ENCODE data around the gene PODXL.

Gene PODXL

DNA sequence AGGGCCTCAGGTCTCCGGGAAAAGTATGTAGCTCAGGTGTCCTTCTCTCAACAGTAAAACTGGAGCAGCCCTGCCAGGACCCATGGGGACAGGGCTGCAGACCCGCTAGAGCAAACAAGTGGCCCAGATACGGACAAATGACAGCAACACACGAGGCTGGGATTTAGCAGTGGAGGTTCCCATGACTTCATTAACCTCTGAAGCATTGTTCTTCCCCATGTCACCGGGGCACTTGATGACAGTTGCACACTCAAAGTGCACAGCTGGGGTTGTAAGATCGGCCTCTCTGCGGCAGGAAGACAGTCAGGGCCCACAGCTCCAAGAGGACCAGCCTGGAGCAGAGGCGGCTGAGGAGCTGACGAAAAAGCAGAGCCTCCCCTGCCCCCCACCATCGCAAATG lies 12.5 kb upstream of the PODXL start:
- DNase-seq (ENCODE audit: low read depth) = no peak
- no peak overlapping the region for H3K4me3 ChIP-seq (ENCODE audit: low read depth, low read length)

DNA sequence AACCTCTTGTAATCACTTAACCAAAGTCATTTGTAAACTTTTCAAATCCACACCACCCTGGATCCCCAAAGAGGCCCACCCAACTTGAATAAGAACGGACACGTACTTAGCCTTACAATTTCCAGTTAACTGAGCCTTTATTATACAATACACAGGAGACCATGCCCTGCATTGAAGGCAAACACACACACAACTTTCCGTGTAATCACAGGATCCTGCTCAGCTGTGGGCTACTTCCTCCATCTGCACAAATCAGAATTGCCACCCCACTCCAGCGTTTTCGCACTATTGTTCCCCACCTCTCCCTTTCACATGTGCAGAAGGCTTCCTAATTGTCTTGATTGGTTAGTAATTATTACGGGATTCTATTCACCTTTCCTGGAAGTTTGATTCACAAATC lies 12.1 kb upstream of the PODXL start:
- H3K4me3 ChIP-seq (ENCODE audit: low read depth, low read length) = no peak overlapping the region
- DNase-seq (ENCODE audit: low read depth) = no peak

DNA sequence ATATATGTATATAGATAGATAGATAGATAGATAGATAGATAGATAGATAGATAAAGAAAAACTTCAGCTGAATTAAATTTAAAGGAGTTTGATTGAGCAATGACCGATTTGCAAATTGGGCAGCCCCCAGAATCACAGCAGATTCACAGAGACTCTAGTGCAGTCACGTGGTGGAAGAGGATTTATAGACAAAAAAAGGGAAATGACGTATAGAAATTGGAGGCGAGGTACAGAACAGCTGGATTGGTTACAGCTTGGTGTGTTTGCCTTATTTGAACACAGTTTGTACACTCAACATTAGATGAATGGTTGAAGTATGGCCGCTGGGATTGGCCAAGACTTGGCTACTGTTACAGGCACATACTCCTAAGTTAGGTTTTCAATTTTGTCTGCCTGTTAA lies 8.2 kb upstream of the PODXL start:
- H3K4me3 ChIP-seq (ENCODE audit: low read depth, low read length) = no peak overlapping the region
- DNase-seq (ENCODE audit: low read depth) = no peak

DNA sequence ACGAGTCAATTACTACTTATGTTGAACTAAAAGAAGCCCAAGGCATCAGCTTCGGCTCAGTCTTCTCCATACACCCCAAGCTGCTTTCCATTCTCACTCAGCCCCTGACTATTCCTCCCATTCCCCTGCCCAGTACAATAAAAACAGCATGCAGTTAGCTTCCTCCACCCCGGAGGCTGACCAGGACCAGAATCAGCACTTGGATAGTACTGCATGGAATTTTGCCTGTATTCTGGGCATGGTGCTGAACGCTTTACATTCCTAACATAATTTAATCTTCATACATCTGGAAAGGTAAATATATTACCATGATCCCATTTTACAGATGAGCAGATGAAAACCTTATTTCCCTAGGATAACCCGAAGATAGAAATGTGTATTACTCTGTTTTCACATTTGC lies 7.5 kb upstream of the PODXL start:
- DNase-seq (ENCODE audit: low read depth) = no peak
- no peak overlapping the region for H3K4me3 ChIP-seq (ENCODE audit: low read depth, low read length)

DNA sequence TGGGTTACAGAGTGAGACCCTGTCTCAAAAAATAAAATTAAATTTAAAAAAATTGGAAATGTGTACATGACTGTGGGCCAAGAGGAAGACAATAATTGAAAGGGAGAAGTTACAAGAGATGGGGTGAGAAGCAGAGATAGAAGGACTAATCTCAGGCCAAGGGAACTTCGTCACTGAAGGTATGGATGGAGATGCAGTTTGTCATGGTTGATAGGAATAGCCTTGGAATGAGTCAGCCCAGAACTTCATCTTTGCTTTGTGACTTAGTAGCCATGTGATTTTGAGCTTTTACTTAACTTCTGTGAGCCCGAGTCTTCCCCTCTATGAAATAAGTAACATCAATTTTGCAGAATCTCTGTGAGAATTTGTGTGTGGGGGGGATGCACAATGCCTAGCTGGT lies 6.5 kb upstream of the PODXL start:
- no peak for DNase-seq (ENCODE audit: low read depth)

DNA sequence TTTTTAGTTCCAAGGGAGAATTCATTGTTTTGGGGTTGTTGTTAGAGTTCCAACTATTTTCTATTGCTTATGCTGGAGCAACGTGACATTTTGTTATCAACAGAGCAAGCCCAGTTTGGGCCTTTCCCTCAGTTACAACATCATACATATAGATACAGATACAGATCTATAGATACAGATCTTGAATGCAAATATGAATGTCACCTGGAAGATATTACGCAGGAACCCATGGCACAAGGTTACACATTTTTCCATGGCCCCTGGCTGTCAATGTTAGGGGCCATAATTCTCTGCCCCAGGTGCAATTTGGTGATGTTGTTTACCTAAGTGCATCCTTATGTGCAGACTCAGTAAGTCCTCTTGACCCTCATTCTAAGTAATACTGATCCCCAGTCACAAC lies 3.6 kb upstream of the PODXL start:
- H3K4me3 ChIP-seq (ENCODE audit: low read depth, low read length) = no peak overlapping the region
- DNase-seq (ENCODE audit: low read depth) = no peak

More for the DNA sequence above, 6.5 kb upstream of the PODXL start:
- no peak overlapping the region for H3K4me3 ChIP-seq (ENCODE audit: low read depth, low read length)

DNA sequence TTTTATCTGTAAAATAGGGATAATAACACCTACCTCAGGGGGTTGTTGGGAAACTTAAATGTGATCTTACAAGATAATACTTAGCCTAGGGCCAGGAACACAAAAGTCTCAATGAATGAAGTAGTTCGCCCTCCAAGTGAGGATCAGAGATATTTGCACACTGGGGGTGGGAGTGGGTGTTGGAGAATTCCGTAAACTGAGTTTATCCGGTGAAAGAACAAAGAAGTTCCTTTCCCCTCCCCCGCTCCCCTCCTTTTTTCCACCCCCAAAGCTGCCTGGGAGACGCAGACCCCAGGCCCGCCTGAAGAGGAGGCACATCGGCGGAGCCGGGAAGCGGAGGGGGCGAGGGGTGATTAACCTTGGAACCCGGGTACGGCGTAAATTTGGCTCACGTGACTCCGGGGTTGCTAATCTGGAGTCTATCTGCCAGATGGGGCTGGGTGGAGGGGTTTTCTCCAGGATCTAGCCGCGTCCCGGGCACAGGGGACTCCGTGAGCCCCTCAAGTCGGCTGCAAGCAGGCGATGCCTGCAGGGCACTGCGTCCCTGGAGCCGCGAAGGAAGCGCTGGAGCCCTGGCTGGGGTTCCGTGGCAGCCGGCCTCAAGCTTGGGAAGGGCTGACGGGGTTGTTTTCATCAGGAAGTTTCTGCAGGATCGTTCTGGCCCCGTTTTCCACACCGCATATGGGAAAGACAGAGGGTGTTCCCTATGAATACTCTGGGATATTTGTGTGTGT lies 1.4 kb upstream of the PODXL start:
- DNase-seq (ENCODE audit: low read depth) = no peak
- H3K4me3 ChIP-seq (ENCODE audit: low read depth, low read length) = peak overlapping the region; percentile 42

DNA sequence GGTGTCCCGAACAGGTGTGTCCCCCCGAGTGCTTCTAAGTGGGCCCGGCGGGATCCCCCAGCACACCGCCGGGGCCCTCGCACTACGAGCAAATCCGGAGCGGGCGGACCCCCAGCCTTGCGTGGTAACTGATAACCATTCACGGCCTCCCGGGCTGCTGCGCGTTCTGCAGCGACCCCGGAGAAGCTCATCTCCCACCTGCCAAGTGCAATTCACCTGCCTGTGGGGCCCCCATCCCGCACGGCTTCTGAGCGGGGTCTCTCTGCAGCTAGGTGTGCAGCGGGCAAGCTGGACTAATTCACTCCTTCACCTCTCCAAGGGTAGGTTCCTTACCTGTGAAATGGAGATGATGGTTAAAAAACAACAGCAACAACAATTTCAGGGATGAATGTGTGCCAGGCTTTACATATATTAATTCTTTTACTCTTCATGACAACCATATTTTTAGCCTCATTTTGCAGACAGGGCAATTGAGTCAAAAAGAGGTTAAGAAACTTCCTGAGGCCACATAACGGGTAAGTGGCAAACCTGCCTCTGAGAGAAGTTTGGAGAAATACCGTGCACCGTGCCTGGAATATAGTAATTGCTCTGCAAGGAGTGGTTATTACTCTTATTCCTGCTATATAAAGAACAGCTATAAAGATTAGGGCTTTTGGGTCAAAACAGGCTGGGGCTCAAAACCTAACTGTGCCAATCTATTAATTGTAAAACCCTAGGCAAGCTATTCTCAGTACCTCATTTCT lies 652 bp upstream of the PODXL start:
- H3K4me3 ChIP-seq (ENCODE audit: low read depth, low read length) = peak overlapping the region; percentile 54

DNA sequence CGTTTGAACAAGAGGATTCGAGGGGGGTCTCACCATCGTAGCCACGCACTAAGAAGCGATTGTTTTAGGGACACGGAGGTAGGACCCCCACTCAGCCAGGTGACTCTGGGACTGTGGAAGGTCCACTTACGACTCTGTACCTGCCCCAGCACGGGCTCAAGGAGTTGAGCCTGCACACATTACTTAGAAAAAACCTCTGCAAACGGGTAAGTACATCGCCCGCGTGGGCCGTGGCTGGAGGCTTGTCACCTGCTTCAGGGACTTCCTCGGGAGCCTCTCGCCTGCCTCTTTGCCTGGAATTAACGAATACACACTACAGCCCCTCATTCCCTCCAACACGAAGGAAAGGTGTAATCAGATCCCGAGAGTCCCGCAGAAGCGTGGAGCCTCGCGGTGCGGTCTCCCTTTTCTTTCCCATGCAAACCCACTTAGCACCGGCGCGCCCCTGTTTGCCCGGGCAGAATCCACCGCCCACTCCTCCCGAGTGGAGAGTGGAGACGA lies 826 bp downstream of the PODXL start:
- H3K4me3 ChIP-seq (ENCODE audit: low read depth, low read length) = peak overlapping the region; percentile 52

More for the DNA sequence above, 652 bp upstream of the PODXL start:
- no peak for DNase-seq (ENCODE audit: low read depth)

DNA sequence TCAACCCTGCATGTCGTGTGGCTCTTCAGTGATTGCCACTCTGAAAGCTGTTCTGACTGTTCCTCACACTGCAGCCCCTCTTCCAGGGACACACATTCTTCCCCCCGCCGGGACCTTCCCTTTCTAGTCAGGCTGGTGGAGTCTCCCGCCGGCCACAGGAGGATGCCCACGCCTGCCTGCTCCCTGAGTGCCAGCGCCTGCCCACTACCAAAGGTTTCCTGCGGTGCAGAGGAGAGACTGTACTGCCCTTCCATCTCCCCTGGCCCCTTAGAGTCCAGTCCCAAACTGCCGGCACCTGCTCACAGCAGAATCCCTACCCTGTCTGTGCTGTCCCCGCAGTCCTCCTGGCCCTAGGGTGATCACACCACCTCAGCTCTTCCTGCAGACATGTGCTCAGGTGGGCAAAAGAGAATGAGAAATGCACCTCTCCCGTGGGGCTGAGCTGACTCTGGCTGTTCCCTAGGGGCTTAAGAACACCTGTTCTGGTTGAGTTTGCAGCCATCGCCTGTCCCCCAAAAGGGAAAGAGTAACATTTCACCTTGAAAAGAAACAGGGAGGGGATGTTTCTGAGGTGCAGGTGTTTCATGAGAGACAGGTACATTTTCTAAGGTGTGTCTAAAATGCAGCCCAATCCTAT lies 1.4 kb downstream of the PODXL start:
- H3K4me3 ChIP-seq (ENCODE audit: low read depth, low read length) = no peak overlapping the region
- no peak for DNase-seq (ENCODE audit: low read depth)

More for the DNA sequence above, 826 bp downstream of the PODXL start:
- no peak for DNase-seq (ENCODE audit: low read depth)

DNA sequence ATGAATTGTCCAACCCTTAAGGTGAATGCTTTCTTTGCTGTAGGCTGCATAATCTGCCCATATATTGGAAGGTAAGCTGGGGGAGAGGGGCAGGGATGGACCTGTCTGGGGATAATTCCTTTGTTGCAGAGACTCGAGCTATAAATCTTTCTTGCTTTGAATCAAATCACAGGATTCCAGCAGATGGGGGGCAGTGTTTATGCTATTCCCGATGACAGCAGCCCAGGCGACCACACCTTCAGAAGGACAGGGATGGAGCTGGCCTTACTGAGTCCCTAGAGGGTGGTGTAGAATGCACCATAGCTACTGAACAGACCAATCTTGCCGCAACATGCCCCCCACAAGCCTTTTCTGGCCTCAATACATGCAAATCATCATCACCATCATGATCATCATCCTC lies 2.5 kb downstream of the PODXL start:
- no peak overlapping the region for H3K4me3 ChIP-seq (ENCODE audit: low read depth, low read length)
- no peak for DNase-seq (ENCODE audit: low read depth)

DNA sequence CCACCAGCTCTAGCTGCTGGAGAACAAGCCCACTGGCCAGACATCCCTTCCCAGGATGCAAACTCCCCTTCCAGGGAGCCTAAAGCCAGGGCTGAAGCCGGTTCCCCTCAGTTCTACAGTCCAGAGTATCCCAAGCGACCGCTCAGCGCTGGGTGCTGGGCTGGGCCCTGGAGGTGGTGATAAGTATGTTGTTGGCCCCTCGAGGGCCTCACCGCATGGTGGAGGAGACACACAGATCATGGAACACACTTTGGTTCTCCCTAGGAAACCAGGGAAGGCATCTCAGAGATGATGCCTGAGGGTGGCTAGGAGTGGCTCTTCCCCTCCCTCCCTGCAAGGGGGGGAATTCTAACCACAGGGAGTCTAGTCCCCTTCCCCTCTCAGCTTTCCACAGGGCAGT lies 4.4 kb downstream of the PODXL start:
- no peak overlapping the region for H3K4me3 ChIP-seq (ENCODE audit: low read depth, low read length)

DNA sequence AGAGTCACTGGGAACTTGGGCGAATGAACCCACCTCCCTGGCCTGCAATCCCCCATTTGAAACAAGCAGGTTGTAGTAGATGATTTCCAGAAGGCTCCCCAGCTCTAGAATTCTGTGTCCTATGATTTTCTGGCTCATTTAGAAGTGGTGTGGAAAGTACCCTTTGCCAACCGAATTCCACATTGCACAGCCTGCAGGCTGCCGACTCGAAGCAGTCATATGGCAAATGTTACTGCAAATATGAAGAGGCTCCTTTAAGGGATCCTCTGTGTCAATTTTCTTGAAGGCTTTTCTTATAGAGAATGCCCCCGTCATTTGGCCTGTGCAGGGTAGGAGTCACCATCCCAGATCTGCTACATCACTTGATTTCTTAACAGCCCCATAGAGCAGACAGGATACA lies 5.6 kb downstream of the PODXL start:
- H3K4me3 ChIP-seq (ENCODE audit: low read depth, low read length) = no peak overlapping the region
- no peak for DNase-seq (ENCODE audit: low read depth)

More for the DNA sequence above, 4.4 kb downstream of the PODXL start:
- DNase-seq (ENCODE audit: low read depth) = no peak

DNA sequence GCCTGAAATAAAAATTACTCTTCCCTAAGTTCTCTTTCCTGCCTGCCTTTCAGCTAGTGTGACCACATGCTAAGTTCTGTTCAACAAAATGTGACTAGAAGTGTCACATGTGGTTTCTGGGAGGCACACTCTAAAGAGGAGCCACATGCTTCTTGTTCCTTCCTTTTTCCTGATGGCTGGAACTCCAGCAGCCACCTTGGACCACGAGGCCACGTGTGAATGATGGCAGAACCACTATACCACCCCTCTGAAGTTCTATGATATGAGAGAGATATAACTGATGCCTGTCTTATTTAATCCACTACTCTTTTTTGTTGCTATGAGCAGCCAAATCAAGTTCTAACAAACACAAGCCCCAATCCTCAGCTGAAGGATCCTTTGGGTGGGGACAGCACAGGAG lies 8.1 kb downstream of the PODXL start:
- no peak for DNase-seq (ENCODE audit: low read depth)
- no peak overlapping the region for H3K4me3 ChIP-seq (ENCODE audit: low read depth, low read length)

DNA sequence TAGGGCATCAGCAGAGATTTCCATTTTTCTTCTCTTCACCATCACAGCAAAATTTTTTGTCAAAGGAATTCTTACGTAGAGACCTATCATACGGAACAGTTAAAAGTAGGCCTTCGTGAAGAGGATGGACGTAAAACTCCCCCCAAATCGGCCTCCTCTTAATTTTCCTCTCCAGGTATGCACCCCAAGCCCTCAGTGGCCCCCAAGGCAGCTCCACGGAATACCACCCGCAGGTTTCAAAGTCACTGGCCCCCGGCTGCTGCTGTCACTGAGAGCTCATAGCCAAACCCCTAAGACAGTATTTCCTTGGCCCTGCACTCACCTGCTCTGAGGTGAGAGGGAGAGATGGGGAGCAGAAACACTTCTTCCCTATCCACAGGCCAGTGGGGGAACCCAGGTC lies 8.8 kb downstream of the PODXL start:
- H3K4me3 ChIP-seq (ENCODE audit: low read depth, low read length) = no peak overlapping the region
- DNase-seq (ENCODE audit: low read depth) = no peak

DNA sequence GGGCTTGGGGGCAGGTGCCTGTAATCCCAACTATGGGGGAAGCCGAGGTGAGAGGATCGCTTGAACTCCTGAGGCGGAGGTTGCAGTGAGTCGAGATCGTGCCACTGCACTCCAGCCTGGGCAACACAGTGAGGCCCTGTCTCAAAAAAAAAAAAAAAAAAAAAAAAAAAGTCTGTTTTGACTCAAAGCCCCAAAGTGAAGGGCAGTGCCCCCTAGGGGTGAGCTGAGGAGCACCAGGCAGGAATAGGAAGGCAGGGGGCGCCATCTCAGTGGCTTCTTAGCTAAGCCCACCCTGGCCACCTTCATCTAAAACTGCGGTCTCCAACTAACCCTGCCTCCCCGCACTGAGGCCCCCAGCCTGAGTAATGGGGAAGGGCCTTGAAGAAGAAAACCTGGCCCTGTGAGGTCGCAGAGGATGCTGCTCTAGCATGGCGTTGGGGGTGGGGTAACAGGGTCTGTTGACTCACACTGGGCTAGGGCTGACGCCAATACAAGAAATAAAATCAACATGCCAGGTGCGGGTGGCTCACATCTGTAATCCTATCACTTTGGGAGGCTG lies 9.8 kb downstream of the PODXL start:
- H3K4me3 ChIP-seq (ENCODE audit: low read depth, low read length) = no peak overlapping the region
- no peak for DNase-seq (ENCODE audit: low read depth)

DNA sequence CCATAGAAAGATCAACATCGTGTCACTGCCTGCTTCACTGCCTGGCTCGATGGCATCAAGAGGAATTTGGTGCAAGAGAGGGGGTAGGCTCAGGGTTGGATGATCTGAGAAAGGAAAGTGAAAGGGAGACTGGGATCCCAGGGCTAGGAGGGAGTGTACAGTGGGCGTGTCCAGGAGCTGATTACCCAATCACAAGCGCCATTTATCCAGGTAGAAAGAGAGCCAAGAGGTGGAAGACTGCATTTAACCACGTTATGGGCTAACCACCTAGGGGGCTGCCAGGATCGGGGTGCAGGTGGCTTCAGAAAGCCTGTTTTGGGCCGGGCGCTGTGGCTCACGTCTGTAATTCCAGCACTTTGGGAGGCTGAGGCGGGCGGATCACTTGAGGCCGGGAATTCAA lies 10.3 kb downstream of the PODXL start:
- no peak overlapping the region for H3K4me3 ChIP-seq (ENCODE audit: low read depth, low read length)
- DNase-seq (ENCODE audit: low read depth) = no peak

DNA sequence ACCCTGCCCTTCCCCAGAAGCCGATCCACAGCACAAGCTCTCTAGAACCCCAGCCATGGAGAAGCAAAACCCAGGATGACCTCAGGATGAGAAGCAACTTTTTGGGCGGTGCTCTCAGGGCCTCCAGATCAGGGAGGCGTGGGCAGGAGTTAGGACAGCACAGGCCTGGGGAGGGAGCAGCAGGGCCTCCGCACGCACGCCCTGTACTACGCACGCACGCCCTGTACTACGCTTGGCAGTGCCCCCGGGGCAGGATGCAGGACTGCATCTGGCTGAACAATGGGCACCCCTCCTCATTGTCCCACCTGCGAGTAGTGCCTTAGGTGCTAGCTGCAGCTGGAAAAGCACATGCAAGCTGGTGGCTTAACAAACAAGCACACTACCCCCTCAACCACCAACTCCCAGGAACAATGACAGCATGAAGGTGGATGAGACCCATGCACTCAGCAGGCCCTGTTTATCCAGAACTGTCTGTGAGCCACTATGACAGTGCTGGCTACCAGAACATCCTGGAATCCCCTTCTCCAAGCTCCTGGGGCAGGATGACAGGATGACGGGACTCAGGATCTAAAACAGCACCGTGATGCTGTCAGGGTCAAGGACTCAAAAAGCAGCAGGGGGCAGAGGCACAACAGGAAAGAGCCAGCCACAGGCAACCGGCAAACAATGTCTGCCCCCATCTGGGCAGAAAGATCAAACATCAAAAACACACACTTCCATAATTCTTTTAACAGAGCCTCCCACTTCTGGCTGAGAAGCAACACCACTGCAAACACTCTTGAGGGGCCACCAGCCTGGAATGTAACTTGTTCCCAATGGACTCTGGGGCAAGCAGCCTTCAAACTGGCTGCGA lies 11.8 kb downstream of the PODXL start:
- no peak for DNase-seq (ENCODE audit: low read depth)
- no peak overlapping the region for H3K4me3 ChIP-seq (ENCODE audit: low read depth, low read length)

DNA sequence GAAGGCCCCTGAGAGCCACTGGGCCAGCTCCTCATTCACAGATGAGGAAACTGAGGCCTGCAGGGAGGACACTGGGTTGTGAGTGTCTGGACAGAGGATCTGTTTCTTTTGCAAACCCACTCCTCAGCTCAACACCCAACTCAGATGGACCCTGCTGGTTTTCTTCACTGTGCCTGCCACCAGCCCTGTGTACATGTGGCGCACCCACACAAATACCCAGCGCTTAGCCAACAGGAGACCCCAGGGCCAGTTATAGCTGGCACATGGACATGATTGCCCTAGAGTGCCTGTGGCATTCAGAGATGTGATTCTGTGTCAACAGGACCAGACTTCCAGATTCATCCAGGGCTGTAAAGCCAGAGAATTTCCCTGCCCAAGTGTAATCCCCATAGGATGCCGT lies 12.4 kb downstream of the PODXL start:
- no peak for DNase-seq (ENCODE audit: low read depth)
- no peak overlapping the region for H3K4me3 ChIP-seq (ENCODE audit: low read depth, low read length)
